ENCODE measurements around the gene HOXA10. TPM values are rescaled to one million over a fixed set of nuclear protein-coding genes. Genes with fewer than 3 reads are reported as not detected.

The HOXA10 gene
- total and polyA plus RNA-seq, 4 donors = 0.03 to 0.70 (median 0.13) TPM

DNA sequence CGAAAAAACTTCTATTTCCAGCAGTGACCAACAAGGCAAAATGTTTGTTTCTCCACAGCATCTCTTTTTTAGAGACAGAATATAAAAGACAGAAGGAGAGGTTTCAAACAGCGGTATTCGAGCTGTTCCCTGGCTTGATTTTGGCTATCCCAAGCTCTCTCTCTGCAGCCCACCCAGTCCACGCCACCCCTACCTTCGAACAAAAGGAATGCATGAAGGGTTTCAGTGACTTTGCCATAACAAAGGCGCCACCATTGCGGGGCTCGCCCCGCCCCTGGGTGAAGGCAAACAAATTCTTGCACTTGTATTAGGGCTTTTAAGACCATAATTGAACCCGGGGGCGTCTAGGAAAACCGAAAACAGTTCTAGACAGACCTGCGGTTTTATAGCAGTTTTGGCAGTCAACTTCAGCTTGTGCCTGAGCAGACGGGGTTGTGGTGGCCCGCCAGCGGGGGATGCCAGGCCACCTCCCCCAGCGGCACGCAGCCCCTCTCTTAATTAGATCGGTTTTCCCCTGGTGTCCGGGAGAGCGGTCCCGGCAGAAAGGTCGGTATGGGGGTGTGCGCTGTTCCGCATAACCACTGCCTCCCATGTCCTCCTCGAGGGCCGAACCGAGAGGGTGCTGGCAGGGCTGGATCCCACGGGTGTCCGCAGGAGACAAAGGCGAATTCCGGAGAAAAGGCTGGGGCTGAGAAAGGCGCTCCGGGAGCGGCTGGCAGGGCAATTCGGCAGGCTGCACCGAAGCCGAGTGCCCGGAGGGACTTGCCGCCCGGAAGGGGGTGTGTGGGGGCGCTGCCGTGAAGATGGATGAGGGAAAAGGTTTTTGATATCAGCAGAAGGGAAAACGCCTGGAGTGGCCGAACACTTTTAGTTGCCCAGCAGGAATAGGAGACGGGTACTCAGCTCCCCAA, 13.6 kb upstream of the HOXA10 start:
- H3K4me3 ChIP-seq (ENCODE audit: low read depth in 1 of 3, low read length in 3 of 3) = no peak overlapping the region
- H3K9me3 ChIP-seq (ENCODE audit: control insufficient read depth in 4 of 4, low read length in 3 of 4) = peaks cover 0 to 10% (median 0%) of the 10 kb centered on the region in 4 donors
- H3K36me3 ChIP-seq (ENCODE audit: control insufficient read depth in 4 of 4, insufficient read depth in 3 of 4, low read depth in 1 of 4, low read length in 3 of 4) = no peaks in the 10 kb centered on the region
- 5% methylated on average over 46 of the region's 46 CpGs for WGBS
- no peak overlapping the region for H3K27ac ChIP-seq (ENCODE audit: low read depth in 1 of 2, low read length in 2 of 2)
- no peak for DNase-seq (ENCODE audit: low spot score)
- peaks cover 9 to 44% (median 39%) of the 10 kb centered on the region in 4 donors for H3K27me3 ChIP-seq (ENCODE audit: control insufficient read depth in 4 of 4, insufficient read depth in 4 of 4, low read length in 3 of 4)
- no peak overlapping the region for H3K9ac ChIP-seq (ENCODE audit: low read depth in 1 of 2, low read length in 2 of 2)
- peaks cover 13 to 37% (median 24%) of the 10 kb centered on the region in 4 donors for H3K4me1 ChIP-seq (ENCODE audit: control insufficient read depth in 4 of 4, insufficient read depth in 4 of 4, low read length in 3 of 4)
- TF ChIP-seq, protein P1, sequence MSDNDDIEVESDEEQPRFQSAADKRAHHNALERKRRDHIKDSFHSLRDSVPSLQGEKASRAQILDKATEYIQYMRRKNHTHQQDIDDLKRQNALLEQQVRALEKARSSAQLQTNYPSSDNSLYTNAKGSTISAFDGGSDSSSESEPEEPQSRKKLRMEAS (IDR thresholded peaks at IDR 0.05) = no peak
- TF ChIP-seq HNF4G (IDR thresholded peaks at IDR 0.05) (no peak), FOXA1 (IDR thresholded peaks at IDR 0.05) (no peak), YY1 (IDR thresholded peaks at IDR 0.05) (no peak), JUND (IDR thresholded peaks at IDR 0.05) (no peak), GABPA (IDR thresholded peaks at IDR 0.05 in 1 of 2, conservative IDR thresholded peaks at IDR 0.05 in 1 of 2) (no peak), NR2F2 (IDR thresholded peaks at IDR 0.05) (no peak), TAF1 (conservative IDR thresholded peaks at IDR 0.05) (no peak), EGR1 (IDR thresholded peaks at IDR 0.05; ENCODE audit: low read depth in 2 of 2) (no peak), RAD21 (IDR thresholded peaks at IDR 0.05) (no peak), FOXA2 (IDR thresholded peaks at IDR 0.05) (no peak), SP1 (IDR thresholded peaks at IDR 0.05) (no peak), HNF4A (conservative IDR thresholded peaks at IDR 0.05) (no peak)
- TF ChIP-seq, protein P2, sequence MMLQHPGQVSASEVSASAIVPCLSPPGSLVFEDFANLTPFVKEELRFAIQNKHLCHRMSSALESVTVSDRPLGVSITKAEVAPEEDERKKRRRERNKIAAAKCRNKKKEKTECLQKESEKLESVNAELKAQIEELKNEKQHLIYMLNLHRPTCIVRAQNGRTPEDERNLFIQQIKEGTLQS (IDR thresholded peaks at IDR 0.05) = no peak
- TF ChIP-seq, protein P3, sequence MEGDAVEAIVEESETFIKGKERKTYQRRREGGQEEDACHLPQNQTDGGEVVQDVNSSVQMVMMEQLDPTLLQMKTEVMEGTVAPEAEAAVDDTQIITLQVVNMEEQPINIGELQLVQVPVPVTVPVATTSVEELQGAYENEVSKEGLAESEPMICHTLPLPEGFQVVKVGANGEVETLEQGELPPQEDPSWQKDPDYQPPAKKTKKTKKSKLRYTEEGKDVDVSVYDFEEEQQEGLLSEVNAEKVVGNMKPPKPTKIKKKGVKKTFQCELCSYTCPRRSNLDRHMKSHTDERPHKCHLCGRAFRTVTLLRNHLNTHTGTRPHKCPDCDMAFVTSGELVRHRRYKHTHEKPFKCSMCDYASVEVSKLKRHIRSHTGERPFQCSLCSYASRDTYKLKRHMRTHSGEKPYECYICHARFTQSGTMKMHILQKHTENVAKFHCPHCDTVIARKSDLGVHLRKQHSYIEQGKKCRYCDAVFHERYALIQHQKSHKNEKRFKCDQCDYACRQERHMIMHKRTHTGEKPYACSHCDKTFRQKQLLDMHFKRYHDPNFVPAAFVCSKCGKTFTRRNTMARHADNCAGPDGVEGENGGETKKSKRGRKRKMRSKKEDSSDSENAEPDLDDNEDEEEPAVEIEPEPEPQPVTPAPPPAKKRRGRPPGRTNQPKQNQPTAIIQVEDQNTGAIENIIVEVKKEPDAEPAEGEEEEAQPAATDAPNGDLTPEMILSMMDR (IDR thresholded peaks at IDR 0.05; ENCODE audit: low read depth, low read length, missing input control) = no peak
- TF ChIP-seq, protein P4, sequence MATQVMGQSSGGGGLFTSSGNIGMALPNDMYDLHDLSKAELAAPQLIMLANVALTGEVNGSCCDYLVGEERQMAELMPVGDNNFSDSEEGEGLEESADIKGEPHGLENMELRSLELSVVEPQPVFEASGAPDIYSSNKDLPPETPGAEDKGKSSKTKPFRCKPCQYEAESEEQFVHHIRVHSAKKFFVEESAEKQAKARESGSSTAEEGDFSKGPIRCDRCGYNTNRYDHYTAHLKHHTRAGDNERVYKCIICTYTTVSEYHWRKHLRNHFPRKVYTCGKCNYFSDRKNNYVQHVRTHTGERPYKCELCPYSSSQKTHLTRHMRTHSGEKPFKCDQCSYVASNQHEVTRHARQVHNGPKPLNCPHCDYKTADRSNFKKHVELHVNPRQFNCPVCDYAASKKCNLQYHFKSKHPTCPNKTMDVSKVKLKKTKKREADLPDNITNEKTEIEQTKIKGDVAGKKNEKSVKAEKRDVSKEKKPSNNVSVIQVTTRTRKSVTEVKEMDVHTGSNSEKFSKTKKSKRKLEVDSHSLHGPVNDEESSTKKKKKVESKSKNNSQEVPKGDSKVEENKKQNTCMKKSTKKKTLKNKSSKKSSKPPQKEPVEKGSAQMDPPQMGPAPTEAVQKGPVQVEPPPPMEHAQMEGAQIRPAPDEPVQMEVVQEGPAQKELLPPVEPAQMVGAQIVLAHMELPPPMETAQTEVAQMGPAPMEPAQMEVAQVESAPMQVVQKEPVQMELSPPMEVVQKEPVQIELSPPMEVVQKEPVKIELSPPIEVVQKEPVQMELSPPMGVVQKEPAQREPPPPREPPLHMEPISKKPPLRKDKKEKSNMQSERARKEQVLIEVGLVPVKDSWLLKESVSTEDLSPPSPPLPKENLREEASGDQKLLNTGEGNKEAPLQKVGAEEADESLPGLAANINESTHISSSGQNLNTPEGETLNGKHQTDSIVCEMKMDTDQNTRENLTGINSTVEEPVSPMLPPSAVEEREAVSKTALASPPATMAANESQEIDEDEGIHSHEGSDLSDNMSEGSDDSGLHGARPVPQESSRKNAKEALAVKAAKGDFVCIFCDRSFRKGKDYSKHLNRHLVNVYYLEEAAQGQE (IDR thresholded peaks at IDR 0.05) = no peak
- TF ChIP-seq, protein P5, sequence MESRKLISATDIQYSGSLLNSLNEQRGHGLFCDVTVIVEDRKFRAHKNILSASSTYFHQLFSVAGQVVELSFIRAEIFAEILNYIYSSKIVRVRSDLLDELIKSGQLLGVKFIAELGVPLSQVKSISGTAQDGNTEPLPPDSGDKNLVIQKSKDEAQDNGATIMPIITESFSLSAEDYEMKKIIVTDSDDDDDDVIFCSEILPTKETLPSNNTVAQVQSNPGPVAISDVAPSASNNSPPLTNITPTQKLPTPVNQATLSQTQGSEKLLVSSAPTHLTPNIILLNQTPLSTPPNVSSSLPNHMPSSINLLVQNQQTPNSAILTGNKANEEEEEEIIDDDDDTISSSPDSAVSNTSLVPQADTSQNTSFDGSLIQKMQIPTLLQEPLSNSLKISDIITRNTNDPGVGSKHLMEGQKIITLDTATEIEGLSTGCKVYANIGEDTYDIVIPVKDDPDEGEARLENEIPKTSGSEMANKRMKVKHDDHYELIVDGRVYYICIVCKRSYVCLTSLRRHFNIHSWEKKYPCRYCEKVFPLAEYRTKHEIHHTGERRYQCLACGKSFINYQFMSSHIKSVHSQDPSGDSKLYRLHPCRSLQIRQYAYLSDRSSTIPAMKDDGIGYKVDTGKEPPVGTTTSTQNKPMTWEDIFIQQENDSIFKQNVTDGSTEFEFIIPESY (IDR thresholded peaks at IDR 0.05) = no peak
